ENCODE results near the gene ZNF341. TPM values are rescaled to one million over a fixed set of nuclear protein-coding genes. Genes with fewer than 3 reads are reported as not detected.

The ZNF341 gene
- total RNA-seq, 1 donor: 1.1 TPM

- Histone ChIP-seq H3K4me3 (ENCODE audit: insufficient read depth, low read length) (peak within 1 kb of the TSS; percentile 66), H3K4me1 (ENCODE audit: insufficient read depth, low read length) (peaks cover 35% of the 10 kb centered on the region), H3K79me2 (ENCODE audit: insufficient read depth, low read length) (peaks cover 14% of the 10 kb centered on the region), H3K4me2 (ENCODE audit: insufficient read depth, low read length) (peak within 1 kb of the TSS; percentile 83), H2AFZ (ENCODE audit: low read length) (peak within 1 kb of the TSS; percentile 80), H3K9me3 (ENCODE audit: low read depth, low read length) (no peaks in the 10 kb centered on the region), H3K27ac (ENCODE audit: low read depth, low read length) (peak within 1 kb of the TSS; percentile 4), H3K27me3 (ENCODE audit: insufficient read depth, low read length) (no peaks in the 10 kb centered on the region), H4K20me1 (ENCODE audit: insufficient read depth, low read length) (peaks cover 4% of the 10 kb centered on the region), H3K36me3 (ENCODE audit: insufficient read depth, low read length) (no peaks in the 10 kb centered on the region)
- TF ChIP-seq, protein P1, sequence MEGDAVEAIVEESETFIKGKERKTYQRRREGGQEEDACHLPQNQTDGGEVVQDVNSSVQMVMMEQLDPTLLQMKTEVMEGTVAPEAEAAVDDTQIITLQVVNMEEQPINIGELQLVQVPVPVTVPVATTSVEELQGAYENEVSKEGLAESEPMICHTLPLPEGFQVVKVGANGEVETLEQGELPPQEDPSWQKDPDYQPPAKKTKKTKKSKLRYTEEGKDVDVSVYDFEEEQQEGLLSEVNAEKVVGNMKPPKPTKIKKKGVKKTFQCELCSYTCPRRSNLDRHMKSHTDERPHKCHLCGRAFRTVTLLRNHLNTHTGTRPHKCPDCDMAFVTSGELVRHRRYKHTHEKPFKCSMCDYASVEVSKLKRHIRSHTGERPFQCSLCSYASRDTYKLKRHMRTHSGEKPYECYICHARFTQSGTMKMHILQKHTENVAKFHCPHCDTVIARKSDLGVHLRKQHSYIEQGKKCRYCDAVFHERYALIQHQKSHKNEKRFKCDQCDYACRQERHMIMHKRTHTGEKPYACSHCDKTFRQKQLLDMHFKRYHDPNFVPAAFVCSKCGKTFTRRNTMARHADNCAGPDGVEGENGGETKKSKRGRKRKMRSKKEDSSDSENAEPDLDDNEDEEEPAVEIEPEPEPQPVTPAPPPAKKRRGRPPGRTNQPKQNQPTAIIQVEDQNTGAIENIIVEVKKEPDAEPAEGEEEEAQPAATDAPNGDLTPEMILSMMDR (IDR thresholded peaks at IDR 0.05; ENCODE audit: extremely low read depth, low read depth, low read length): no peak
- peak; percentile 100 for DNase-seq (ENCODE audit: insufficient read length, low spot score, missing footprints)
Measured at GRCh38 chr20:33686100-33686983, 45.5 kb upstream of the ZNF341 start, which contains the start of gene E2F1. Gene E2F1 (minus strand): TSS chr20:33686385. CDS start chr20:33686264, 121 bp downstream.

- H3K4me3 ChIP-seq (ENCODE audit: insufficient read depth, low read length): peak overlapping the region; percentile 66
Measured at GRCh38 chr20:33686984-33687366, 44.8 kb upstream of the ZNF341 start.

GRCh38 chr20:33687370-33687915 is 44.4 kb upstream of the ZNF341 start:
- Histone ChIP-seq H3K4me1 (ENCODE audit: insufficient read depth, low read length) (peaks cover 33% of the 10 kb centered on the region), H3K4me3 (ENCODE audit: insufficient read depth, low read length) (no peak overlapping the region), H3K27me3 (ENCODE audit: insufficient read depth, low read length) (no peaks in the 10 kb centered on the region), H4K20me1 (ENCODE audit: insufficient read depth, low read length) (no peaks in the 10 kb centered on the region), H3K4me2 (ENCODE audit: insufficient read depth, low read length) (no peak overlapping the region), H3K9me3 (ENCODE audit: low read depth, low read length) (no peaks in the 10 kb centered on the region), H2AFZ (ENCODE audit: low read length) (peak overlapping the region; percentile 68), H3K36me3 (ENCODE audit: insufficient read depth, low read length) (no peaks in the 10 kb centered on the region), H3K79me2 (ENCODE audit: insufficient read depth, low read length) (peaks cover 14% of the 10 kb centered on the region), H3K27ac (ENCODE audit: low read depth, low read length) (peak overlapping the region; percentile 53)
- peak; percentile 75 for DNase-seq (ENCODE audit: insufficient read length, low spot score, missing footprints)
- TF ChIP-seq, protein P1 (IDR thresholded peaks at IDR 0.05; ENCODE audit: extremely low read depth, low read depth, low read length): no peak

More at GRCh38 chr20:33686984-33687366, 44.8 kb upstream of the ZNF341 start:
- TF ChIP-seq, protein P1 (IDR thresholded peaks at IDR 0.05; ENCODE audit: extremely low read depth, low read depth, low read length): no peak
- H2AFZ ChIP-seq (ENCODE audit: low read length): peak overlapping the region; percentile 80
- no peaks in the 10 kb centered on the region for H3K9me3 ChIP-seq (ENCODE audit: low read depth, low read length)
- peak overlapping the region; percentile 79 for H3K4me2 ChIP-seq (ENCODE audit: insufficient read depth, low read length)
- no peak for DNase-seq (ENCODE audit: insufficient read length, low spot score, missing footprints)
- H3K36me3 ChIP-seq (ENCODE audit: insufficient read depth, low read length): no peaks in the 10 kb centered on the region
- peaks cover 33% of the 10 kb centered on the region for H3K4me1 ChIP-seq (ENCODE audit: insufficient read depth, low read length)
- H3K27ac ChIP-seq (ENCODE audit: low read depth, low read length): no peak overlapping the region
- H3K79me2 ChIP-seq (ENCODE audit: insufficient read depth, low read length): peaks cover 14% of the 10 kb centered on the region
- no peaks in the 10 kb centered on the region for H3K27me3 ChIP-seq (ENCODE audit: insufficient read depth, low read length)
- peaks cover 3% of the 10 kb centered on the region for H4K20me1 ChIP-seq (ENCODE audit: insufficient read depth, low read length)
